ENCODE results near the gene TAOK1.

Gene TAOK1

DNA sequence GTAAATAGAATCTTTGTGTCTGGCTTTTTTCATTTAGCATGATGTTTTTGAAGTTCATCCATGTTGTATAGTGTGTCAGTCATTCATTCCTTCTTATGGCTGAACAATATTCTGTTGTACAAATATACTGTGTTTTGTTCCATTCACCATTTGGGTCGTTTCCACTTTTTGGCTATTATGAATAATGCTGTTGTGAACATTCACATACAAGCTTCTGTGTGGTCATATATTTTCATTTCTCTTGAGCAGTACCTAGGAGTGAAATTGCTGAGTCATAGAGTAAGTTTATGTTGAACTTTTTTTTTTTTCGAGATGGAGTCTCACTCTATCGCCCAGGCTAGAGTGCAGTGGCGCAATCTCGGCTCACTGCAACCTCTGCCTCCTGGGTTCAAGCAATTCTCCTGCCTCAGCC lies 32.3 kb upstream of the TAOK1 start:
- TF ChIP-seq, protein P1, sequence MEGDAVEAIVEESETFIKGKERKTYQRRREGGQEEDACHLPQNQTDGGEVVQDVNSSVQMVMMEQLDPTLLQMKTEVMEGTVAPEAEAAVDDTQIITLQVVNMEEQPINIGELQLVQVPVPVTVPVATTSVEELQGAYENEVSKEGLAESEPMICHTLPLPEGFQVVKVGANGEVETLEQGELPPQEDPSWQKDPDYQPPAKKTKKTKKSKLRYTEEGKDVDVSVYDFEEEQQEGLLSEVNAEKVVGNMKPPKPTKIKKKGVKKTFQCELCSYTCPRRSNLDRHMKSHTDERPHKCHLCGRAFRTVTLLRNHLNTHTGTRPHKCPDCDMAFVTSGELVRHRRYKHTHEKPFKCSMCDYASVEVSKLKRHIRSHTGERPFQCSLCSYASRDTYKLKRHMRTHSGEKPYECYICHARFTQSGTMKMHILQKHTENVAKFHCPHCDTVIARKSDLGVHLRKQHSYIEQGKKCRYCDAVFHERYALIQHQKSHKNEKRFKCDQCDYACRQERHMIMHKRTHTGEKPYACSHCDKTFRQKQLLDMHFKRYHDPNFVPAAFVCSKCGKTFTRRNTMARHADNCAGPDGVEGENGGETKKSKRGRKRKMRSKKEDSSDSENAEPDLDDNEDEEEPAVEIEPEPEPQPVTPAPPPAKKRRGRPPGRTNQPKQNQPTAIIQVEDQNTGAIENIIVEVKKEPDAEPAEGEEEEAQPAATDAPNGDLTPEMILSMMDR (IDR thresholded peaks at IDR 0.05; ENCODE audit: insufficient read depth, low read length, poor library complexity, severe bottlenecking) = no peak
- H3K27me3 ChIP-seq (replicated peaks; ENCODE audit: control insufficient read depth, insufficient read depth, low read length) = no peaks in the 10 kb centered on the region
- no peak for DNase-seq (ENCODE audit: extremely low read depth, insufficient read length)
- H3K36me3 ChIP-seq (ENCODE audit: control insufficient read depth, insufficient read depth, low read length) = no peaks in the 10 kb centered on the region
- H3K4me3 ChIP-seq (replicated peaks; ENCODE audit: low read depth, low read length) = no peak overlapping the region

DNA sequence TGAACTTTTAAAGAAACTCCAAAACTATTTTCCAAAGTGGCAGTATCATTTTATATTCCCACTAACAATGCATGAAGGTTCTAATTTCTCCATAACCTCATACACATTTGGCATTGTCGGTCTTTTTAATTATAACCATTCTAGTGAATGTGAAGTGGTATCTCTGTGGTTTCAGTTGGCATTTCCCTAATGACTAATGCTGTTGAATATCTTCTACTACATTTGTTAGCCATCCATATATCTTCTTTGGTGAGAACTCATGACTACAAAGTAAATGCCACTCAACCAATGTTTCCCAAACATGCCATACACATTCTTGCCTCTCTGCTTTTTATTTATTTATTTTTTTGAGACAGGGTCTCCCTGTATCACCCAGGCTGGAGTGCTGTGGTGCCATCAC lies 31.7 kb upstream of the TAOK1 start:
- H3K4me3 ChIP-seq (replicated peaks; ENCODE audit: low read depth, low read length) = no peak overlapping the region
- TF ChIP-seq, protein P1 (IDR thresholded peaks at IDR 0.05; ENCODE audit: insufficient read depth, low read length, poor library complexity, severe bottlenecking) = no peak
- no peak for DNase-seq (ENCODE audit: extremely low read depth, insufficient read length)

DNA sequence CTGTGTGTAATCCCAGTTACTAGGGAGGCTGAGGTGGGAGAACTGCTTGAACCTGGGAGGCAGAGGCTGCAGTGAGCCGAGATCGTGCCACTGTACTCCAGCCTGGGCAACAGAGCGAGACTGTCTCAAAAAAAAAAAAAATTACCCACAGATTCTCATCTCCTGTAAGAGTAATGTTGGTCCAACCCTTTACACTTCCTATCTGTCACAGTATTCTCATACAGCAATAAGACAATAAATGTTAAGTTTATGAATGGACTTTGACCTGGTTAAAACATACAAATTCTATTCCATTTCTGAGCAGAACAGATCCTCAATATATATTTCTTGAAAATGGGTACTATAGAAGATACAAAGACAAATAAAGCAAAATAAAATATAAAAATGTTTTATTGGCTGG lies 30.4 kb upstream of the TAOK1 start:
- TF ChIP-seq, protein P1 (IDR thresholded peaks at IDR 0.05; ENCODE audit: insufficient read depth, low read length, poor library complexity, severe bottlenecking) = no peak
- no peaks in the 10 kb centered on the region for H3K36me3 ChIP-seq (ENCODE audit: control insufficient read depth, insufficient read depth, low read length)

More for the DNA sequence above, 31.7 kb upstream of the TAOK1 start:
- Histone ChIP-seq H3K27me3 (replicated peaks; ENCODE audit: control insufficient read depth, insufficient read depth, low read length) (no peaks in the 10 kb centered on the region), H3K36me3 (ENCODE audit: control insufficient read depth, insufficient read depth, low read length) (no peaks in the 10 kb centered on the region)

DNA sequence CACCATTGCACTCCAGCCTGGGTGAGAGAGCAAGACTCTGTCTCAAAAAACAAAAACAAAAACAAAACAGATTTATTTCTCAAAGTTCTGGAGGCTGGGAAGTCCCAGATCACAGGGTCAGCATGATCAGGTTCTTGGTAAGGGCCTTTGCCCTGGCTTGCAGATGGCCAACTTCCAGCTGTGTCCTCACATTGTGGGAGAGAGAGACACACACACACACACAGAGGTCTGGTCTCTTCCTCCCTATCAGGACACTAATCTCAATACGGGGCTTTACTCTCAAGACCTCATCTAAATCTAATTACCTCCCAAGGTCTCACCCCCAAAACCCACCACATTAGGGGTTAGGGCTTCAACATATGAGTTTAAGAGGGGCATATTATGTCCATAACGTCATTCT lies 26.4 kb upstream of the TAOK1 start:
- Histone ChIP-seq H3K4me3 (replicated peaks; ENCODE audit: low read depth, low read length) (no peak overlapping the region), H3K27me3 (replicated peaks; ENCODE audit: control insufficient read depth, insufficient read depth, low read length) (no peaks in the 10 kb centered on the region), H3K36me3 (ENCODE audit: control insufficient read depth, insufficient read depth, low read length) (no peaks in the 10 kb centered on the region)
- no peak for DNase-seq (ENCODE audit: extremely low read depth, insufficient read length)
- TF ChIP-seq, protein P1 (IDR thresholded peaks at IDR 0.05; ENCODE audit: insufficient read depth, low read length, poor library complexity, severe bottlenecking) = no peak

More for the DNA sequence above, 30.4 kb upstream of the TAOK1 start:
- H3K4me3 ChIP-seq (replicated peaks; ENCODE audit: low read depth, low read length) = no peak overlapping the region
- DNase-seq (ENCODE audit: extremely low read depth, insufficient read length) = no peak
- no peaks in the 10 kb centered on the region for H3K27me3 ChIP-seq (replicated peaks; ENCODE audit: control insufficient read depth, insufficient read depth, low read length)

DNA sequence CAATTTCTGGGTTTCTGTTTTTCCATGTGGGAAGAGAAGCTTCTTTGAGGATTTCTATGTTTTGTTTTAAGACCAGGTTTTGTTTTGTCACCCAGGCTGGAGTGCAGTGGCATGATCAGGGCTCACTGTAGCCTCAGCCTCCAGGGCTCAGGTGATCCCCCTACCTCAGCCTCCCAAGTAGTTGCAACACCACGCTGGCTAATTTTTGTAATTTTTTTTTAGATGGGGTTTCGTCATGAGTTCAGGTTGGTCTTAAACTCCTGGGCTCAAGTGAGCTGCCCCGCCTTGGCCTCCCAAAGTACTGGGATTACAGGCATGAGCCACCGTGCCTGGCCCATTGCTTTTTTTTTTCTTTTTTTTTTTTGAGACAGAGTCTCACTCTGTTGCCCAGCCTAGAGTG lies 25.5 kb upstream of the TAOK1 start:
- TF ChIP-seq, protein P1 (IDR thresholded peaks at IDR 0.05; ENCODE audit: insufficient read depth, low read length, poor library complexity, severe bottlenecking) = no peak
- no peaks in the 10 kb centered on the region for H3K27me3 ChIP-seq (replicated peaks; ENCODE audit: control insufficient read depth, insufficient read depth, low read length)
- no peak for DNase-seq (ENCODE audit: extremely low read depth, insufficient read length)
- no peak overlapping the region for H3K4me3 ChIP-seq (replicated peaks; ENCODE audit: low read depth, low read length)
- H3K36me3 ChIP-seq (ENCODE audit: control insufficient read depth, insufficient read depth, low read length) = no peaks in the 10 kb centered on the region

DNA sequence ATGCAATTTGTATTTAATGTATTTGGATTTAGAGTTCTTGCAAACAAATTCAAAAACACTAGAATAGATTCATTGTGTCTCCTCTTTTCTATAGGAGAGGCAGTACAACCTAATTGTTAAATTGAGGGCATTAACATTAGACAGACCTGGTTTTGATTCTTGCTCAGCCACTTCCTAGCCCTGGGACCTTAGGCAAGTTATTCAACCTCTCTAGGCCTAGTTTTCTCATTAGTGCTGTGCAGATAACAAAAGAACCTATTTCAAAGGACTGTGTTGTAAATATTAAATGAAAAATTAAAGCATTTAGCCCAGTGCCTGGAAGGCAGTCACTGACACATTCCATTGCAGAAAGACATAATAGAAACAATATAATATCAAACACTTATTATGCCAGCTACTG lies 22.0 kb upstream of the TAOK1 start:
- TF ChIP-seq, protein P1 (IDR thresholded peaks at IDR 0.05; ENCODE audit: insufficient read depth, low read length, poor library complexity, severe bottlenecking) = no peak
- Histone ChIP-seq H3K4me3 (replicated peaks; ENCODE audit: low read depth, low read length) (no peak overlapping the region), H3K36me3 (ENCODE audit: control insufficient read depth, insufficient read depth, low read length) (no peaks in the 10 kb centered on the region), H3K27me3 (replicated peaks; ENCODE audit: control insufficient read depth, insufficient read depth, low read length) (no peaks in the 10 kb centered on the region)
- no peak for DNase-seq (ENCODE audit: extremely low read depth, insufficient read length)

Measured in GM06990 (cell line).